Measurements from ENCODE around the gene VWA1.

GRCh38 chr1:1425426-1425752 is 10.1 kb upstream of the VWA1 start:
- TF ChIP-seq CTCF (IDR thresholded peaks at IDR 0.05), result no peak
- no peak for TF ChIP-seq SIN3A (IDR thresholded peaks at IDR 0.05; ENCODE audit: borderline replicate concordance, insufficient read depth, low read depth, low read length)
- no peak for TF ChIP-seq POLR2AphosphoS5 (IDR thresholded peaks at IDR 0.05; ENCODE audit: low read depth, low read length)
- TF ChIP-seq TCF7L2 (IDR thresholded peaks at IDR 0.05; ENCODE audit: low read depth, low read length), result no peak
